Measurements from ENCODE around the gene ZNF544. TPM values are rescaled to one million over a fixed set of nuclear protein-coding genes. Genes with fewer than 3 reads are reported as not detected.

ZNF544 gene
- total RNA-seq, 4 donors from 2014 or later: 64.7 to 103 (median 76.5) TPM

DNA sequence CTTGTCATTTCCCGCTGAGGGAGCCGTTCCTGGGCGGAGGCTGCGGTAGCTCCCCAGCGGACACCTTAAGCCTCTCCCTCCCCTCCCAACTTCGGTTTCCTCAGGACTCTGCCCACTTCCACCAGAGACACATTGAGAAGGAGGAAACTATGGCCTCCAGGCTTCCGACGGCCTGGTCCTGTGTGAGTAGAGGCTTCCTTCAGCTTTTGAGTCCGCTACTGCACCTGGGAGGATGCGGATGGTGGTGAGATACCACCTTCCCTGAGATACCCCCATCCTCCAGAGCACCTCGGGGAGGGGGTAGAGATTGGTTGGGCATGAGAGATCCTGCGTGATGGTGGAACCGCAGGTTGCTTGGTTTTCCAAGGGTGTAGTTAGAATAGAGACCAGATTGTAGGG, 44.9 kb upstream of the ZNF544 start:
- peaks cover 0 to 10% of the 10 kb centered on the region in 2 donors for H3K4me1 ChIP-seq
- WGBS, 2 donors: 14 to 25% methylated on average over 7 to 12 of the region's 13 CpGs
- intact Hi-C loops (cut with DNase I): no loop called here
- no peak for DNase-seq
- H3K4me3 ChIP-seq (replicated peaks in 1 of 3): peak overlapping the region; percentile 50 to 97 (median 83)
- H3K27me3 ChIP-seq: no peaks in the 10 kb centered on the region
- peak overlapping the region; percentile 98 to 99 (median 99) for H3K27ac ChIP-seq
- H3K36me3 ChIP-seq: peaks cover 34 to 35% of the 10 kb centered on the region in 2 donors
- no peaks in the 10 kb centered on the region for H3K9me3 ChIP-seq
- TF ChIP-seq POLR2A (IDR thresholded peaks at IDR 0.05): no peak
- TF ChIP-seq CTCF (IDR thresholded peaks at IDR 0.05): no peak

DNA sequence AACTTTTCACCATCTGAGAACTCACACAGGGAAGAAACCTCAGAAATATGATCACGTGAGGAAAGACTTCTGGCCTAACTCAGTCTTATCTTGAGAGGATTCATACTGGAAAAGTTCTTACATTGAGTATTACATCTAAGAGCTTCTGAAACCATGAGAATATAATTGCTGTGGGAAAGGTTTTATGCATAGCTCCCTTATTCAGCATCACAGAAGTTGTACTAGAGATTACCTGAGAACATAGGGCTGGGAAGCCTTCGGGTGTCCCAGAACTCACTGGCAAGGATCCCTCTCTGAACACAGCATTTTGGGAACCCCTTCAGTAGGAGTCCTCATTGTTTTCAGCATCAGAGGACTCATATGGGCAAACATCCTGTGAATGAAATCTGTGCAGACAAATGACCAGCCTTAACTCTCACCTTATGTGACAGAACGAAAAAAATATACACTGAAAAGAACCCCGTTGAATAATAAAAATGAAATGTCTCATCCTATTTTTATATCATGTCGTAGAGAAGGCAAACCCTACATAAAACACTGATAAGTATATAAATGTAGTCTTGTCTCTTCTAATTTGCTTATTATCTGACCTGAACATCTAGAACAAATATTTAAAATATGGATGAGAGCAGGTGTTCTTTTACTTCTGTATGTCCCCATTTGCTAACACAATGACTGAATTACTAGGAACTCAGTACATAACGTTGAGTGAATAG, 31.7 kb upstream of the ZNF544 start:
- Histone ChIP-seq H3K9me3 (peaks cover 30% of the 10 kb centered on the region), H3K4me3 (replicated peaks in 1 of 3) (no peak overlapping the region), H3K27ac (no peak overlapping the region), H3K4me1 (no peaks in the 10 kb centered on the region), H3K27me3 (no peaks in the 10 kb centered on the region), H3K36me3 (peaks cover 71 to 94% of the 10 kb centered on the region in 2 donors)
- intact Hi-C loops (cut with DNase I): loop anchor here (5.0 kb wide), 1 partner anchor 215 kb away; no protein-coding TSS in a partner anchor
- WGBS, 2 donors: 66 to 96% methylated on average over 6 of the region's 6 CpGs
- TF ChIP-seq POLR2A (IDR thresholded peaks at IDR 0.05) (no peak), CTCF (IDR thresholded peaks at IDR 0.05) (no peak)
- DNase-seq: no peak

- Histone ChIP-seq H3K4me1 (no peaks in the 10 kb centered on the region), H3K36me3 (peaks cover 56 to 71% of the 10 kb centered on the region in 2 donors), H3K27ac (no peak overlapping the region), H3K27me3 (no peaks in the 10 kb centered on the region), H3K9me3 (peaks cover 27% of the 10 kb centered on the region), H3K4me3 (replicated peaks in 1 of 3) (no peak overlapping the region)
- TF ChIP-seq POLR2A (IDR thresholded peaks at IDR 0.05) (no peak), CTCF (IDR thresholded peaks at IDR 0.05) (no peak)
- WGBS, 2 donors: 19 to 34% methylated on average over 36 to 37 of the region's 49 CpGs
- intact Hi-C loops (cut with DNase I): no loop called here
- no peak for DNase-seq
These were observed 24.8 kb upstream of the ZNF544 start for GRCh38 chr19:58203814-58204475.

DNA sequence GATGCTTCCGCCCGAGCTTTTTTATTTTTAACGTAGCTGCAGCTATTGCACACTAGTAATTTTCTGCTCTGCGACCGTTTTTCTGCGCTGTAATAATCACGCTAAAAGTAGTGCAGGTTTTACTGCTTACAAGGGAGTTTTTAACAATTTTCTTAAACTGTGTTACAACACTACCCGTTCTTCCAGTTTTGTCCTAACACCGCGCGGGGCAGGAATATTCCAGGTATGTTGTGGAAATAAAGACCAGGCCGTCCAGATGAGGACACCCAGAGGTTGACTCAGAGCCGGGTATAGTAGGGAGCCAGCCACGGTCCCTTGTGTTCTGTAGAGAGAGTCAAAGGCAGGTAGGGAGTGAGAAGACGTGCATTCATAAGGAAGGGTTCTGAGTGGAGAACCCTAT, 24.1 kb upstream of the ZNF544 start:
- WGBS, 2 donors: 31 to 39% methylated on average over 15 of the region's 15 CpGs
- peaks cover 27% of the 10 kb centered on the region for H3K9me3 ChIP-seq
- no peaks in the 10 kb centered on the region for H3K27me3 ChIP-seq
- DNase-seq: no peak
- no peak overlapping the region for H3K4me3 ChIP-seq (replicated peaks in 1 of 3)
- no peak for TF ChIP-seq POLR2A (IDR thresholded peaks at IDR 0.05)
- no peak for TF ChIP-seq CTCF (IDR thresholded peaks at IDR 0.05)
- intact Hi-C loops (cut with DNase I): no loop called here
- H3K27ac ChIP-seq: no peak overlapping the region
- no peaks in the 10 kb centered on the region for H3K4me1 ChIP-seq
- peaks cover 61 to 71% of the 10 kb centered on the region in 2 donors for H3K36me3 ChIP-seq

- H3K27me3 ChIP-seq: no peaks in the 10 kb centered on the region
- intact Hi-C loops (cut with DNase I): loop anchor here (5.0 kb wide), 1 partner anchor 53 kb away; no protein-coding TSS in a partner anchor
- peaks cover 84 to 89% of the 10 kb centered on the region in 2 donors for H3K36me3 ChIP-seq
- H3K27ac ChIP-seq: no peak overlapping the region
- H3K9me3 ChIP-seq: peaks cover 12% of the 10 kb centered on the region
- no peaks in the 10 kb centered on the region for H3K4me1 ChIP-seq
- DNase-seq: no peak
- WGBS, 2 donors: 97 to 100% methylated on average over 5 to 6 of the region's 8 CpGs
- TF ChIP-seq CTCF (IDR thresholded peaks at IDR 0.05): no peak
- TF ChIP-seq POLR2A (IDR thresholded peaks at IDR 0.05): no peak
- no peak overlapping the region for H3K4me3 ChIP-seq (replicated peaks in 1 of 3)
These were observed 19.1 kb upstream of the ZNF544 start for GRCh38 chr19:58209577-58209976.
